ENCODE data around the gene WDR37. TPM values are rescaled to one million over a fixed set of nuclear protein-coding genes. Genes with fewer than 3 reads are reported as not detected.

WDR37 gene
- polyA plus RNA-seq, 1 experiment = 16.0 TPM

- Histone ChIP-seq H3K27me3 (ENCODE audit: control insufficient read depth, insufficient read depth, low read length) (no peaks in the 10 kb centered on the region), H3K27ac (ENCODE audit: low read depth, low read length) (no peak overlapping the region), H3K4me3 (ENCODE audit: low read depth, low read length) (no peak overlapping the region), H3K9me3 (ENCODE audit: control insufficient read depth, insufficient read depth, low read length) (no peaks in the 10 kb centered on the region)
- TF ChIP-seq CTCF (IDR thresholded peaks at IDR 0.05; ENCODE audit: low read depth, low read length) = no peak
- ChIA-PET POLR2A (no interaction called here), CTCF (no interaction called here)
- DNase-seq (ENCODE audit: low read depth, low spot score) = no peak
These were observed 11.2 kb upstream of the WDR37 start for GRCh38 chr10:1044964-1045363.

DNA sequence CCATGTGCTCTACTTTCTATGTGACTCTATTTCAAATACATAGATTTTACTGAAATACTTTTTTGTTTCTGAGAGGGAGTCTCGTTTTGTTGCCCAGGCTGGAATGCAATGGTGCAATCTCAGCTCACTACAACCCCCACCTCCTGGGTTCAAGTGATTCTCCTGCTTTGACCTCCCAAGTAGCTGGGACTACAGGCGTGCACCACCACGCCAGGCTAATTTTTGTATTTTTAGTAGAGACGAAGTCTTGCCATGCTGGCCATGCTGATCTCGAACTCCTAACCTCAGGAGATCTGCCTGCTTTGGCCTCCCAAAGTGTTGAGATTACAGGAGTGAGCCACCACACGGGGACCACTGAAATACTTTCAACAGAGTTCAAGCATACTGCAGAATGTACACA is 10.8 kb upstream of the WDR37 start:
- H3K27me3 ChIP-seq (ENCODE audit: control insufficient read depth, insufficient read depth, low read length) = no peaks in the 10 kb centered on the region
- H3K9me3 ChIP-seq (ENCODE audit: control insufficient read depth, insufficient read depth, low read length) = no peaks in the 10 kb centered on the region
- H3K27ac ChIP-seq (ENCODE audit: low read depth, low read length) = no peak overlapping the region
- no peak for TF ChIP-seq CTCF (IDR thresholded peaks at IDR 0.05; ENCODE audit: low read depth, low read length)
- ChIA-PET CTCF (no interaction called here), POLR2A (no interaction called here)
- DNase-seq (ENCODE audit: low read depth, low spot score) = no peak
- no peak overlapping the region for H3K4me3 ChIP-seq (ENCODE audit: low read depth, low read length)

- Histone ChIP-seq H3K9me3 (ENCODE audit: control insufficient read depth, insufficient read depth, low read length) (no peaks in the 10 kb centered on the region), H3K27me3 (ENCODE audit: control insufficient read depth, insufficient read depth, low read length) (no peaks in the 10 kb centered on the region), H3K27ac (ENCODE audit: low read depth, low read length) (peak overlapping the region; percentile 100), H3K4me3 (ENCODE audit: low read depth, low read length) (peak overlapping the region; percentile 91)
- no peak for DNase-seq (ENCODE audit: low read depth, low spot score)
- TF ChIP-seq CTCF (IDR thresholded peaks at IDR 0.05; ENCODE audit: low read depth, low read length) = no peak
- ChIA-PET CTCF (no interaction called here), POLR2A (interaction anchor here (2.0 kb wide), 1 partner anchor 12 kb away, joined by 10 read pairs; no protein-coding TSS in a partner anchor)
These were observed 8.2 kb upstream of the WDR37 start for GRCh38 chr10:1047937-1048336.

DNA sequence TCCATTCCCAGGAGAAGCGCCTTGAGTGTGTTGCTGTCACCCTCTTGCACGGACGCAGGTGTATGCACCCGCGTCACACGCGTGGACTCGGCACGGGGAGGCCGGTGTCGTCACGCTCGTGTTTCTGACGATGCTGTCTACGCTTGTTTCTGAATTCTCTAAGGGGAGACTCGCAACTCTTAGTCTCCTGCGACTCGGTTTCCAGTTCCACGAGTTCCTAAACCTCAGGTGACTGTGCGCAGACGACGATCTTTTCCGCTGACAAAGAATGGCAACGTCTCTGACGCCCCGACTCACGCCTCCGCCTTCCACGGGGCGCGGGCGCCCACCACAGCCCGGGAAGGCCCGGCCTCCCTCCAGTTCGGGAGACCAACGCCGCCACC is 7.8 kb upstream of the WDR37 start:
- Histone ChIP-seq H3K9me3 (ENCODE audit: control insufficient read depth, insufficient read depth, low read length) (no peaks in the 10 kb centered on the region), H3K27me3 (ENCODE audit: control insufficient read depth, insufficient read depth, low read length) (no peaks in the 10 kb centered on the region), H3K27ac (ENCODE audit: low read depth, low read length) (peak overlapping the region; percentile 100), H3K4me3 (ENCODE audit: low read depth, low read length) (peak overlapping the region; percentile 91)
- POLR2A ChIA-PET = interaction anchor here (1.0 to 2.0 kb wide), 3 partner anchors 9 to 20 kb away, joined by 3 to 10 read pairs (median 3); no protein-coding TSS in a partner anchor
- no peak for DNase-seq (ENCODE audit: low read depth, low spot score)
- TF ChIP-seq CTCF (IDR thresholded peaks at IDR 0.05; ENCODE audit: low read depth, low read length) = no peak
- CTCF ChIA-PET = no interaction called here

GRCh38 chr10:1048732-1049424 is 7.3 kb upstream of the WDR37 start, which contains the start of gene IDI1:
IDI1 (minus strand) TSS chr10:1049119; CDS start chr10:1049003, 116 bp downstream.
- peak within 1 kb of the TSS; percentile 91 for H3K4me3 ChIP-seq (ENCODE audit: low read depth, low read length)
- CTCF ChIA-PET = no interaction called here
- peak within 1 kb of the TSS; percentile 100 for H3K27ac ChIP-seq (ENCODE audit: low read depth, low read length)
- DNase-seq (ENCODE audit: low read depth, low spot score) = peak; percentile 96
- no peaks in the 10 kb centered on the region for H3K9me3 ChIP-seq (ENCODE audit: control insufficient read depth, insufficient read depth, low read length)
- POLR2A ChIA-PET = interaction anchor here (0.6 to 2.0 kb wide), 6 partner anchors 9 to 751 kb away, joined by 3 to 10 read pairs (median 3); partner anchors contain the start of gene GTPBP4
- H3K27me3 ChIP-seq (ENCODE audit: control insufficient read depth, insufficient read depth, low read length) = no peaks in the 10 kb centered on the region
- no peak for TF ChIP-seq CTCF (IDR thresholded peaks at IDR 0.05; ENCODE audit: low read depth, low read length)
